HCT116 (cell line): Measurements from ENCODE around the gene CHST8. TPM values are rescaled to one million over a fixed set of nuclear protein-coding genes. Genes with fewer than 3 reads are reported as not detected.

Experiments
- ATAC-seq: fragments of 200-7000 bp; cut with Tn5 transposase; 2 replicates; pipeline ENCODE4 v1.9.1; 2020; ENCODE audit warnings: mild to moderate bottlenecking, moderate library complexity
- BruUV-seq: library from RNA; stranded (reverse); fragments of 400-500 nt; replicated peaks from 2 replicates; lab custom pipeline; 2021; lab: Mats Ljungman, UMichigan
- CTCF ChIA-PET: fragments of 300-600 bp; sonication (Branson Sonifier 250); formaldehyde crosslinking; loops from one replicate; lab custom pipeline; 2021; ENCODE audit warnings: antibody characterized with exemption; lab: Charles Lee
- POLR2A ChIA-PET: fragments of 300-600, 350-600 bp; sonication (Branson Sonifier 250); formaldehyde crosslinking; loops from one replicate; lab custom pipeline; 2021; ENCODE audit warnings: antibody characterized with exemption; lab: Charles Lee
- RAD21 ChIA-PET, 2 experiments: fragments of 300-600 bp; sonication (Branson Sonifier 250); formaldehyde crosslinking; loops; one replicate each; lab custom pipeline; 2023; ENCODE audit warnings: low total read pairs in 2 of 2; ENCODE audit not compliant: uncharacterized antibody in 2 of 2, unreplicated experiment in 2 of 2, low non-redundant PET in 1 of 2; lab: Charles Lee
- DNase-seq: peaks from one replicate; pipeline ENCODE4 v3.0.0-alpha.2; 2010; ENCODE audit warnings: low read depth, low spot score
- H2AFZ ChIP-seq: fragments of 200-600 bp; shearing (Covaris generic), sonication (generic); 2 replicates; pipeline ENCODE4 v1.6.1; 2017; ENCODE audit warnings: low read depth, mixed run types, mixed read lengths, antibody characterized with exemption, low read length; ENCODE audit not compliant: poor library complexity, severe bottlenecking
- H3K27ac ChIP-seq: 2 replicates; pipeline ENCODE4 v1.5.1; 2012; ENCODE audit warnings: low read depth, low read length
- H3K27me3 ChIP-seq: fragments of 200-600 bp; sonication (generic); 2 replicates; pipeline ENCODE4 v1.6.1; 2016; ENCODE audit warnings: mixed run types, low read length, mixed read lengths; ENCODE audit not compliant: insufficient read depth
- H3K36me3 ChIP-seq, 2 experiments: fragments of 200-500 bp in 1 of 2; fragments of 200-600 bp in 1 of 2; sonication (Bioruptor generic) in 1 of 2; sonication (generic) in 1 of 2; 2 replicates each; pipeline versions ENCODE4 v1.5.1 to v1.6.1; 2014 to 2016; ENCODE audit warnings: low read length in 2 of 2, inconsistent platforms in 1 of 2, mixed read lengths in 1 of 2, mixed run types in 1 of 2; ENCODE audit not compliant: insufficient read depth in 2 of 2, control insufficient read depth in 1 of 2
- H3K4me1 ChIP-seq, 2 experiments: fragments of 200-600 bp in 1 of 2; sonication (generic) in 1 of 2; 2 replicates each; pipeline versions ENCODE4 v1.5.1 to v1.6.1; 2012 to 2017; ENCODE audit warnings: low read length in 2 of 2, inconsistent platforms in 1 of 2, mild to moderate bottlenecking in 1 of 2, mixed read lengths in 1 of 2, mixed run types in 1 of 2, moderate library complexity in 1 of 2; ENCODE audit not compliant: insufficient read depth in 2 of 2, control insufficient read depth in 1 of 2
- H3K4me2 ChIP-seq: fragments of 200-600 bp; sonication (generic); 2 replicates; pipeline ENCODE4 v1.6.1; 2017; ENCODE audit warnings: mixed run types, low read length, mixed read lengths
- H3K4me3 ChIP-seq, 2 experiments: fragments of 200-600 bp in 1 of 2; sonication (generic) in 1 of 2; replicated peaks in 1 of 2; 2 replicates each; pipeline ENCODE4 v1.5.1; 2011 to 2016; ENCODE audit warnings: low read length in 2 of 2, control low read depth in 1 of 2, low read depth in 1 of 2, mild to moderate bottlenecking in 1 of 2, mixed read lengths in 1 of 2, mixed run types in 1 of 2
- H3K79me2 ChIP-seq: fragments of 200-600 bp; sonication (generic); 2 replicates; pipeline ENCODE4 v1.6.1; 2017; ENCODE audit warnings: mild to moderate bottlenecking, mixed run types, low read length, moderate library complexity, mixed read lengths; ENCODE audit not compliant: insufficient read depth
- H3K9ac ChIP-seq: fragments of 200-600 bp; sonication (generic); 2 replicates; pipeline ENCODE4 v1.6.1; 2016; ENCODE audit warnings: low read length, mixed read lengths
- H3K9me2 ChIP-seq: fragments of 200-600 bp; sonication (generic), shearing (Covaris generic); 2 replicates; pipeline ENCODE4 v1.6.1; 2017; ENCODE audit warnings: mixed run types, mild to moderate bottlenecking, moderate library complexity; ENCODE audit not compliant: insufficient read depth
- H3K9me3 ChIP-seq, 2 experiments: fragments of 200-500 bp in 1 of 2; fragments of 200-600 bp in 1 of 2; sonication (Bioruptor generic) in 1 of 2; sonication (generic) in 1 of 2; 2 replicates each; pipeline ENCODE4 v1.6.1; 2014 to 2017; ENCODE audit warnings: low read length in 2 of 2, mixed read lengths in 2 of 2, inconsistent platforms in 1 of 2, low read depth in 1 of 2, mild to moderate bottlenecking in 1 of 2, mixed run types in 1 of 2, moderate library complexity in 1 of 2; ENCODE audit not compliant: control insufficient read depth in 1 of 2, insufficient read depth in 1 of 2
- H4K20me1 ChIP-seq: fragments of 200-600 bp; sonication (generic), shearing (Covaris generic); 2 replicates; pipeline ENCODE4 v1.6.1; 2017; ENCODE audit warnings: mixed run types, mild to moderate bottlenecking, moderate library complexity; ENCODE audit not compliant: insufficient read depth
- CBX3 ChIP-seq: IDR thresholded peaks from 2 replicates; pipeline ENCODE4 v1.6.1; 2012; ENCODE audit warnings: low read depth
- EGR1 ChIP-seq: IDR thresholded peaks from 2 replicates; pipeline ENCODE4 v1.6.1; 2012; ENCODE audit warnings: low read depth
- EZH2 ChIP-seq: fragments of 200-600 bp; sonication (generic); IDR thresholded peaks from 2 replicates; pipeline ENCODE4 v1.6.1; 2017; ENCODE audit warnings: antibody characterized with exemption, mixed run types
- EZH2phosphoT487 ChIP-seq: fragments of 200-600 bp; IDR thresholded peaks from 2 replicates; pipeline ENCODE4 v1.6.1; 2018; ENCODE audit warnings: antibody characterized with exemption, borderline replicate concordance
- FOSL1 ChIP-seq: IDR thresholded peaks from 2 replicates; pipeline ENCODE4 v1.6.1; 2012; ENCODE audit warnings: low read depth
- JUND ChIP-seq: IDR thresholded peaks from 2 replicates; pipeline ENCODE4 v1.6.1; 2012
- POLR2AphosphoS5 ChIP-seq: IDR thresholded peaks from 2 replicates; pipeline ENCODE4 v1.6.1; 2011; ENCODE audit warnings: mild to moderate bottlenecking, low read depth, low read length, moderate library complexity
- SIN3A ChIP-seq: IDR thresholded peaks from 2 replicates; pipeline ENCODE4 v1.6.1; 2012; ENCODE audit warnings: low read depth
- SP1 ChIP-seq: IDR thresholded peaks from 2 replicates; pipeline ENCODE4 v1.6.1; 2012; ENCODE audit warnings: low read depth
- SRF ChIP-seq: IDR thresholded peaks from 2 replicates; pipeline ENCODE4 v1.6.1; 2012; ENCODE audit warnings: low read depth
- TCF7L2 ChIP-seq: IDR thresholded peaks from 2 replicates; pipeline ENCODE4 v1.7.0; 2011; ENCODE audit warnings: borderline replicate concordance, inconsistent platforms; ENCODE audit not compliant: insufficient read depth, insufficient read length; ENCODE audit errors: extremely low read depth
- YY1 ChIP-seq: IDR thresholded peaks from 2 replicates; pipeline ENCODE4 v1.6.1; 2011; ENCODE audit warnings: low read length, low read depth, moderate library complexity, mild to moderate bottlenecking; ENCODE audit not compliant: insufficient replicate concordance; ENCODE audit errors: extremely low read depth
- ZFX ChIP-seq: fragments of 450-650 bp; IDR thresholded peaks from 2 replicates; pipeline ENCODE4 v1.6.1; 2017
- ZNF274 ChIP-seq: fragments of 200-500 bp; sonication (Bioruptor generic); IDR thresholded peaks from 2 replicates; pipeline ENCODE4 v1.6.1; 2014; ENCODE audit warnings: mild to moderate bottlenecking, low read depth, low read length, inconsistent platforms
- intact Hi-C: fragments of 100-400 bp; cut with micrococcal nuclease; formaldehyde crosslinking; loops from 2 replicates; pipeline ENCODE4 v1.10.0; 2022
- total RNA-seq: library from RNA; stranded (reverse); gene quantifications from one replicate; pipeline ENCODE4 v1.2.1, GENCODE V29; 2021; ENCODE audit not compliant: unreplicated experiment
- TF ChIP-seq, protein P1 (sequence below), 3 experiments: fragments of 200-600 bp in 1 of 3; sonication (generic) in 1 of 3; IDR thresholded peaks in 2 of 3; conservative IDR thresholded peaks in 1 of 3; 2 replicates each; pipeline ENCODE4 v1.5.1; 2012 to 2017; ENCODE audit warnings: low read depth in 2 of 3, low read length in 2 of 3, antibody characterized with exemption in 1 of 3, borderline replicate concordance in 1 of 3, control low read depth in 1 of 3, mild to moderate bottlenecking in 1 of 3, mixed read lengths in 1 of 3, mixed run types in 1 of 3, moderate library complexity in 1 of 3; ENCODE audit not compliant: insufficient read depth in 1 of 3
- TF ChIP-seq, protein P2 (sequence below): IDR thresholded peaks from 2 replicates; pipeline ENCODE4 v1.6.1; 2011; ENCODE audit warnings: mild to moderate bottlenecking, low read length, moderate library complexity; ENCODE audit not compliant: insufficient replicate concordance; ENCODE audit errors: extremely low read depth
- TF ChIP-seq, protein P3 (sequence below): IDR thresholded peaks from 2 replicates; pipeline ENCODE4 v1.6.1; 2012

The CHST8 gene
- total RNA-seq, 1 experiment from 2014 or later: not detected

DNA sequence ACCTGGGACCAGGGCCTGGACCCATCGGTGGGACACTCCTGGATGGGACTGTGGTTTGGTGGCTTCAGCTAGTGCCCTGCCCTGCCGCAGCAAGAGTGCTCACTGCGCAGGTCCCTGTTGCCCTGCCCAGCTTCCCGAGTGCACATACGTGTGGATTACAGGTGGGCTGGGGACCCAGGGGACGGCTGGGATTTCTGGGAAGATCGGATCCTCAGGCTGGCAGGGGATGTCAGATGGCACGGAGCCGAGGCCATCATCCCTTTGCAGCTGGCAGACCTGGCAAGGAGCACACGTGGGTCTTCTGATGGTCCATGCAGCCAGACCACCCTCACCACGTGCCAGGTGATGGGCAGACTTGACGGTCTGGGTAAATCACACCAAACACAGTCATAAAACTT lies 69.3 kb downstream of the CHST8 start:
- Histone ChIP-seq H3K4me3 (no peak overlapping the region), H3K27ac (no peak overlapping the region), H3K9ac (no peak overlapping the region), H4K20me1 (no peaks in the 10 kb centered on the region), H3K9me3 (no peaks in the 10 kb centered on the region), H3K9me2 (no peaks in the 10 kb centered on the region), H3K4me2 (no peak overlapping the region), H3K27me3 (peaks cover 6% of the 10 kb centered on the region), H3K36me3 (no peaks in the 10 kb centered on the region), H2AFZ (no peak overlapping the region), H3K4me1 (no peaks in the 10 kb centered on the region), H3K79me2 (no peaks in the 10 kb centered on the region)
- ATAC-seq: no peak
- no peak for DNase-seq
- BruUV-seq: no TSS peak
- ChIA-PET RAD21 (no interaction called here), CTCF (no interaction called here), POLR2A (no interaction called here)
- intact Hi-C loops: no loop called here
- TF ChIP-seq EZH2 (no peak), SIN3A (no peak)
- TF ChIP-seq, all 23 proteins: peak for 0

DNA sequence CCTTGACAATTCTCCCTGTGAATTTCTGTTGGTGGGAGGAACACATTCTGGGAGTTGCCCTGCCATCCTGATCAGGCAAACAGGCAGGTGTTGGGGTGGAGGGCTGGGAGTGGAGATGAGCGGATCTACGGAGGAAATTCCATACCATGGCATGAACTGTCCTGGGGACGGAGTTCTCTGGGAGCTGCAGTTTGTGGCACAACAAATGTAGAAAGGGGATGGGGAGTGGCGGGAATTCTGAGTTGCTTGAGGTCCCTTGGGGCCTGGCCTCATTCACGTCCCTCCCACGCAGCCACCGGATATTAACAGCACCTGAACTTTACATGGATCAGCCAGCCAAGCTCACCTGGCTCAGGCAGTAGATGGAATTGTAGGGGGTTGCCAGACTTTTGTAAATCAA lies 70.0 kb downstream of the CHST8 start:
- CTCF ChIA-PET: no interaction called here

More for the DNA sequence above, 70.0 kb downstream of the CHST8 start:
- Histone ChIP-seq H3K27me3 (peaks cover 3% of the 10 kb centered on the region; the same call in 1 of the 2 replicates), H3K9ac (no peak overlapping the region), H3K27ac (no peak overlapping the region), H3K4me2 (no peak overlapping the region), H3K4me3 (no peak overlapping the region), H3K9me2 (no peaks in the 10 kb centered on the region), H3K9me3 (no peaks in the 10 kb centered on the region), H3K4me1 (no peaks in the 10 kb centered on the region), H4K20me1 (no peaks in the 10 kb centered on the region), H3K79me2 (no peaks in the 10 kb centered on the region), H3K36me3 (no peaks in the 10 kb centered on the region), H2AFZ (no peak overlapping the region)
- no TSS peak for BruUV-seq
- TF ChIP-seq SIN3A (no peak), EZH2phosphoT487 (no peak), CBX3 (no peak), YY1 (no peak), JUND (no peak), POLR2AphosphoS5 (no peak), SRF (no peak), SP1 (no peak), FOSL1 (no peak), TCF7L2 (no peak), EGR1 (no peak), ZFX (no peak), ZNF274 (no peak), EZH2 (no peak)
- TF ChIP-seq, protein P1, sequence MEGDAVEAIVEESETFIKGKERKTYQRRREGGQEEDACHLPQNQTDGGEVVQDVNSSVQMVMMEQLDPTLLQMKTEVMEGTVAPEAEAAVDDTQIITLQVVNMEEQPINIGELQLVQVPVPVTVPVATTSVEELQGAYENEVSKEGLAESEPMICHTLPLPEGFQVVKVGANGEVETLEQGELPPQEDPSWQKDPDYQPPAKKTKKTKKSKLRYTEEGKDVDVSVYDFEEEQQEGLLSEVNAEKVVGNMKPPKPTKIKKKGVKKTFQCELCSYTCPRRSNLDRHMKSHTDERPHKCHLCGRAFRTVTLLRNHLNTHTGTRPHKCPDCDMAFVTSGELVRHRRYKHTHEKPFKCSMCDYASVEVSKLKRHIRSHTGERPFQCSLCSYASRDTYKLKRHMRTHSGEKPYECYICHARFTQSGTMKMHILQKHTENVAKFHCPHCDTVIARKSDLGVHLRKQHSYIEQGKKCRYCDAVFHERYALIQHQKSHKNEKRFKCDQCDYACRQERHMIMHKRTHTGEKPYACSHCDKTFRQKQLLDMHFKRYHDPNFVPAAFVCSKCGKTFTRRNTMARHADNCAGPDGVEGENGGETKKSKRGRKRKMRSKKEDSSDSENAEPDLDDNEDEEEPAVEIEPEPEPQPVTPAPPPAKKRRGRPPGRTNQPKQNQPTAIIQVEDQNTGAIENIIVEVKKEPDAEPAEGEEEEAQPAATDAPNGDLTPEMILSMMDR (IDR thresholded peaks at IDR 0.05 in 2 of 3, conservative IDR thresholded peaks at IDR 0.05 in 1 of 3; ENCODE audit: borderline replicate concordance in 1 of 3, insufficient read depth in 1 of 3, low read depth in 2 of 3, low read length in 2 of 3): no peak
- TF ChIP-seq, protein P2, sequence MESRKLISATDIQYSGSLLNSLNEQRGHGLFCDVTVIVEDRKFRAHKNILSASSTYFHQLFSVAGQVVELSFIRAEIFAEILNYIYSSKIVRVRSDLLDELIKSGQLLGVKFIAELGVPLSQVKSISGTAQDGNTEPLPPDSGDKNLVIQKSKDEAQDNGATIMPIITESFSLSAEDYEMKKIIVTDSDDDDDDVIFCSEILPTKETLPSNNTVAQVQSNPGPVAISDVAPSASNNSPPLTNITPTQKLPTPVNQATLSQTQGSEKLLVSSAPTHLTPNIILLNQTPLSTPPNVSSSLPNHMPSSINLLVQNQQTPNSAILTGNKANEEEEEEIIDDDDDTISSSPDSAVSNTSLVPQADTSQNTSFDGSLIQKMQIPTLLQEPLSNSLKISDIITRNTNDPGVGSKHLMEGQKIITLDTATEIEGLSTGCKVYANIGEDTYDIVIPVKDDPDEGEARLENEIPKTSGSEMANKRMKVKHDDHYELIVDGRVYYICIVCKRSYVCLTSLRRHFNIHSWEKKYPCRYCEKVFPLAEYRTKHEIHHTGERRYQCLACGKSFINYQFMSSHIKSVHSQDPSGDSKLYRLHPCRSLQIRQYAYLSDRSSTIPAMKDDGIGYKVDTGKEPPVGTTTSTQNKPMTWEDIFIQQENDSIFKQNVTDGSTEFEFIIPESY: no peak
- TF ChIP-seq, protein P3, sequence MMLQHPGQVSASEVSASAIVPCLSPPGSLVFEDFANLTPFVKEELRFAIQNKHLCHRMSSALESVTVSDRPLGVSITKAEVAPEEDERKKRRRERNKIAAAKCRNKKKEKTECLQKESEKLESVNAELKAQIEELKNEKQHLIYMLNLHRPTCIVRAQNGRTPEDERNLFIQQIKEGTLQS: no peak
- ChIA-PET POLR2A (no interaction called here), RAD21 (no interaction called here)
- DNase-seq: no peak
- no peak for ATAC-seq
- intact Hi-C loops: no loop called here
